Stimulated activated CD4-positive, alpha-beta T cell treated with anti-CD3 and anti-CD28 coated beads, Interleukin-15, amount 100 ng/mL, for 24 hours (primary cell): ENCODE measurements around the gene SPAG6.
"Not testable (repeated sequence)": the region's sequence is repeated elsewhere in the genome, so short reads cannot be mapped to it uniquely, and the experiment has no call there.

ENCODE experiments used
- DNase-seq: peaks from one replicate; pipeline ENCODE4 v3.0.0-alpha.2; 2020

The SPAG6 gene

DNA sequence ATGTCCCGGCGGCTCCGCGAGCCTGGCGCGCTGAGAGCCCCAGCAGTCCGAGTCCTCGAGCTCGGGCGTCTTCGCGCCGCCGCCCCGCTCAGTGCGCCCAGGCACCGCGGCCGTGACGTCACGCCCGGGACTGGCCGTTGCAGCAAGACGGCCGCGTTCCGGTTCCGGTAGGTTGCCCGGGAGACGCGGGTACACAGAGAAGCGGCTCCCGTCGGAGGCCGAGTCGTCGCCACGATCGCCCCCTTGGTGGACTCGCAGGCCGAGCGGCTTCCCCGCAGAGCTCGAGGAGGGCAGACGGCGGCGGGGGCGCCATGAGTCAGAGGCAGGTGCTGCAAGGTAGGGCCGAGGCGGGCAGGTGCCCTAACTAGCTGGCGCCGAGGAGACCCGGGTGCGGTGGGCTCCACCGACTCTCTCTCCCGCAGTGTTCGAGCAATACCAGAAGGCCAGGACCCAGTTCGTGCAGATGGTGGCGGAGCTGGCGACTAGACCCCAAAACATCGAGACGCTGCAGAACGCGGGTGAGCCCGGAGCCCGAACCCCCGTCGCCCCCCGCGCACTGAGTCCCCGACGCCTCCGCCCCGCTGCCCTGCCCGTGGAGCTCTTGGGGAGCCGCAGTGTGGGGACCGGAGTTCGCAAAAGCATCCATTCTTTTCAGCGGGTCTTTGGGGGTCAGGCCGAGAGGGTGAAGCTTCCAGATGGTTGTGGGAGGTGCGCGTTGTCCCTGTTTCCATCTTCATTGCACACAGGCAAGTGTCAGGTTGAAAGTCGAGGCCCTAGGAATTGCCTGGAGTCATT is at the start of gene SPAG6:
Gene SPAG6, plus strand, starts transcription at position 196 of the 795 bp plus-strand sequence. Its CDS starts 116 bp downstream, at position 312.
- peak; percentile 74 for DNase-seq

- no peak for DNase-seq
These were observed 44.1 kb upstream of the SPAG6 start for GRCh38 chr10:22301193-22301592.

GRCh38 chr10:22303461-22303860 is 41.8 kb upstream of the SPAG6 start:
- DNase-seq: no peak

DNA sequence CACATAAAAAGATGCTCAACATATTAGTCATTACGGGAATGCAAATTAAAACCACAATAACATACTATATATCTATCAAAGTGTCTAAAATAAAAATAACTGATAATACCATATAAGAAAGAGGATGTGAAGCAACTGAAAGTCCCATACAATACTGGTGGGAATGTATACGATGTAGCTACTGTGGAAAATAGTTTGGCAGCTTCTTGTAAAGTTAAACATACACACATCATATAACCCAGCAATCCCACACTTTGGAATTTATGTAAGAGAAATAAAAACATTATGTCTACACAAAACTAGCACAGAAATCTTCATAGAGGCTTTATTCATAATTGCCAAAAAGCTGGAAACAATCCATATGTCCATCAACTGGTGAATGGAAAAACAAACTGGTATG is 39.6 kb upstream of the SPAG6 start:
- no peak for DNase-seq

DNA sequence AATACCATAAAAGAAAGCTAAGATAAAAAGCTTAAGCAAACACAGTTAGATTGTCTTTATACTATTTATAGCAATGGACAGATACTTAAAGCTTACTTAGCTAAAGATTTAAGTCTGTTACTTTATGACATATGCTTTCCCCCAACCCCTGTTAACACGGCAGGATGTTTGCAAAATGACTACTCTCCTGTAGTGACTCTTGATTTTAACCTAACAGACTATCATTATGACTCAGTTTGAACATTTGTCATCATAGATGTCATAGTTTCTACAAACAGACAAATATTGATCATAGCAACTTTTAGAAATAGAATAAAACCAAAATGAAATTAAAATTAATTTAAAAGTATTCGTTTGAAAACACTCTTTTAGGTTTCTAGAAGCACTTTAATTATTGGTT is 36.9 kb upstream of the SPAG6 start:
- peak; percentile 45 for DNase-seq

DNA sequence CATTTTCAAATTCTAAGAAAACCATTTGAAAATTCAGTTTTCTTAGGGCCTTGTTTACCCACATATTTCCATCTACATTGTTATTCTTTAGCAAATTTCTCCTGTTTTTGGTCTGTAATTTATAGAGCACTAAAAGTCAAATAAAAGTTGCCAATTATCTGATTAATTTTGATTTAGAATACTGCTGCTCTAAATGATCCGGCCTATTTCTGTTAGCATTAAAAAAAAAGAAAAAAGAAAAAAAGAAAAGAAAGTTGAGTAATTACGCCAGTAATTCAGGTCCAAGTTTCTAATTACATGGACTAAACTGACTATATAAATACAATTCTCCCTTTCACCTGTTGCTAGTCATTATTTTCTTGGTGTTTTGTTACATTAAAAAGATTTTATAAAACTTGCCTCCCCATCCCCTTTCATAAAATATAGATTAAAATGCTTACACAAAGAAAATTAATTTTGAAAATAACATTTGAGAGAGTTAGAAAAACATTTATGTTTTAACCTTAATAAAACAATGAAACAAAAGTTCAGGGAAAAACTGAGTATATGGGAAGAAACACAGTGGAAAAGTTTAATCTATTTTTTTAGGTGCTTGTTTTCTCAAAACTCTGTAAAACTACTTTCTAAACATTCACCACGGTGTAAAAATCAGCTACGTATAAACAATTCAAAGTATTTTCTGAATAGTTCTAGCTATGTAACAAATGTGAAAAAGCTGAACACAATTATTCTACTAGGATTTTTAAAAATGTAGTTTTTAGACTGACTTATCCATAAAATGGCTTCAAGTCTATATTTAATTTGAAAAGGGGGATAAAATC is 35.9 kb upstream of the SPAG6 start:
- DNase-seq: no peak

- not testable (repeated sequence) for DNase-seq
These were observed 35.3 kb upstream of the SPAG6 start for GRCh38 chr10:22310012-22310411.

- DNase-seq: no peak
These were observed 34.4 kb upstream of the SPAG6 start for GRCh38 chr10:22310928-22311327.

DNA sequence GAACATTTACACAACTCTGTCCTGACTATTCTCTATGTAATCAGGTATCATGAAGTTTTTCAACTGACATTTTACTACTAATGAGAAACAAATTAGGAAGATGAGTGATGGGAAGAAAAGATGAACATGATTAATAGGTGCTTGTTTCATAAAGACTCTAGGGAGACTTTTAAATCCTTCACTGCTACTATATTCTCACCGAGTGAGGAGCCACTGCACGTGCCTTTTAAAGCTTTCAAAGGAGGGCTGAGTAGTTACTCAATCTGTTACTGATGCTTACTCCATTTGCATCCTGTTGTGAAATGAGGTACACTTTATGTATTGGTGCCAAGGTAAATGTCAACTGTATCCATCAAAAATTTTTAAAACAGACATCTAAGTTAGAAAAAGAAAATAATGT is 30.4 kb upstream of the SPAG6 start:
- DNase-seq: no peak

GRCh38 chr10:22315455-22316285 is 29.6 kb upstream of the SPAG6 start:
- DNase-seq: no peak

DNA sequence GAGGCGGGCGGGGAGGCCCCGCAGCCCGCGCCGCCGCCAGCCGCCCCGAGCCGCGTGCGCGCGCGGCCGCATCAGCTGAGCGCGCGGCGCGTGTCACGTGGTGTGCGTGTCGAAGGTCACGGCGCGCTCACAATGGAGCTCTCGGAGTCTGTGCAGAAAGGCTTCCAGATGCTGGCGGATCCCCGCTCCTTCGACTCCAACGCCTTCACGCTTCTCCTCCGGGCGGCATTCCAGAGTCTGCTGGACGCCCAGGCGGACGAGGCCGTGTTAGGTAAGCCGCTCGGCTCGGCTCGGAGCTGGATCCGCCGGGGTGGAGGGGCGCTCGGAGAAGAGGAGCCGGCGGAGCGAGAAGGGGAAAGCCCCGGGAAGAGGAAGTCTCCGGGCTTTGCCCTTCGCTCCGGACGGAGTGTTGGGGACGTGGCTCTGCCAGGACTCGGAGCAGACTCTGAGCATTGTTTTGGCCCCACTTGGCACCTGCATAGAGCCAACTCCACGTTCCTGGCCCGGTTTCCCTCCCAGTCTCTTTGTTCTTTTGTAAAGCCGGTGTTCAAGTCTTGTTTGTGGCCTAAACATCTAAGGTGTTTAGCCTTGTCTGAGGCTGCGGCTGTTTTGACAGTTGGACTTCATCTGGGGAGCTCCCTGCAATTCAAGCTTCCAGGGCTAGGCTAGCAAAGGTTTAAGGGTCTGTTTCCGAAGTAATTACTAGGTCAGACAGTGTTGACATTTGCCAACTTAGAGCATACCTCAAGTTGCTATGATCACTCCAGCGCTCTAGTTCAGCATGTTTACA is 28.8 kb upstream of the SPAG6 start, which contains the start of gene COMMD3:
Gene COMMD3, plus strand, starts transcription at position 103 of the 790 bp plus-strand sequence. Its CDS starts 30 bp downstream, at position 133.
- DNase-seq: peak; percentile 85

GRCh38 chr10:22317076-22317370 is 28.3 kb upstream of the SPAG6 start:
- peak; percentile 34 for DNase-seq

- no peak for DNase-seq
These were observed 27.3 kb upstream of the SPAG6 start for GRCh38 chr10:22317771-22318565.

GRCh38 chr10:22318772-22319171 is 26.5 kb upstream of the SPAG6 start:
- DNase-seq: no peak

- DNase-seq: no peak
These were observed 25.7 kb upstream of the SPAG6 start for GRCh38 chr10:22319547-22319979.

GRCh38 chr10:22319980-22320558 is 25.2 kb upstream of the SPAG6 start:
- DNase-seq: no peak

DNA sequence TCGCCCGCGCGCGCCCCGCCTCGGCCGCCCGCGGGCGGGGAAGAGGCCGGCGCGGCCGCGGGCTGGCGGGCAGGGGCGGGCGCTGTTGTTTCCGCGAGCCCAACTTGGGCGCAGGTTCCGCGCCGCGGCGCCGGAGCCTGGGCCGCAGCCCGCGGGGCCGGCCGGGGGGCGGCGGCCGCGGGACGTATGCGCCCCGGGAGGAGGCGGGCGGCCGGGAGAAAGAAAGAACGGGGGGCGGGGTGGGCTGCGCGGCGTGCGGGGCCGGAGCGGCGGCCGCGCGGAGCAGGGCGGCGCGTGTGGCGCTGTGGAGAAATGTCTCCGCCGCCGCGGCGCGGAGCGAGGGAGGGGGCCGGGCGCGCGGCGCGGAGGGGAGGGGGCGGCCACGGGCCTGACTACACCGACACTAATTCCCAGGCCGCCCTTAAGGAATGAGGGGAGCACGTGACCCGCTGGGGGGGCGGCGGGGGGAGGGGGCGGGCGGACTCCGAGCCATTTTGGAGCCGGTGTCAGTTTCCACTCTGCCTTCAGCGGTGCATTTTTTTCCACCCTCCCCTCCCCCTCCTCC is 24.6 kb upstream of the SPAG6 start, which contains the start of gene BMI1:
Gene BMI1, plus strand, starts transcription at position 509 of the 565 bp plus-strand sequence. CDS start 5,351 bp downstream, outside the sequence.
- DNase-seq: peak; percentile 76

GRCh38 chr10:22321156-22321923 is 24.0 kb upstream of the SPAG6 start:
- peak; percentile 71 for DNase-seq

DNA sequence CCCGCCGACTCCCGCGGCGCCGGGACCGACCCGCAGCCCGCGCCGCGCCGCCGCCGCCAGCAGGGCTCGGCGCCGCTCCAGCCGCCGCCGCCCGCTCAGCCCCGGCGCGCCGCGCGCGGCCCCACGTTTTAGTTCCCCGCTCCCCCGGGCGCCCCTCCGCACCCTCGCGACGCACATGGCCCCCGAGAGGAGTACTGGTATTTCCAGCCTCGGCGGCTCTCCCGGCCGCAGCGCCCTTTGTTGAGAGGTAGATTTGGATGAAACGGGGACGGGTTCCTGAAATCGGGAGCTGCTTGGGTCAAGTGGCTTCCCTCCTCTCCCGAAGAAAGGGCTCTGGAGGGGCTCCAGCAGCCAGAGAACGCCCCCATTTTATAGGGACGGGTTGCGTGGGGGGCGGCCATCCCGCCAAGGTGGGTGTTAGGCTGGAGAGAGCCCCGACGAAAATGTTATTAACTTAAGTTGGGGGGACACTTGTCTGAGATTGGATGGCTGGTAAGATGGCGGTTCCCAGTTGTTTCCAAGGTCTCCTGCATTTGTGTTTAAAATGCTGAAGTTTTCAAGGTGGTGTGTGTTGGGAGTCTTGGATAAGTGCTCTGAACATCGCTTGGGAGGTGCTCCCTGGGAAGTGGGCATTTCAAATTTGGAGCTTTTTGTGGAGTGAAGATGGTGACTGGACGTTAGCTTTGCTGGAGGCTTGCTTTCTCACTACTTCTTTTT is 23.2 kb upstream of the SPAG6 start:
- DNase-seq: peak; percentile 38
